Fibroblast of lung (primary cell): ENCODE data around the gene TLL1. TPM values are rescaled to one million over a fixed set of nuclear protein-coding genes. Genes with fewer than 3 reads are reported as not detected.

Source experiments
- DNase-seq, 2 donors: peaks; one replicate each; pipeline versions ENCODE4 v3.0.0 to v3.0.0-alpha.2; 2010; ENCODE audit warnings: low read depth in 2 of 2
- H2AFZ ChIP-seq: 2 replicates; pipeline ENCODE4 v1.5.1; 2012; ENCODE audit warnings: low read length, control low read depth, inconsistent platforms
- H3K27ac ChIP-seq: 2 replicates; pipeline ENCODE4 v1.5.1; 2011; ENCODE audit warnings: low read length, control low read depth; ENCODE audit not compliant: insufficient read depth
- H3K27me3 ChIP-seq: 2 replicates; pipeline ENCODE4 v1.5.1; 2011; ENCODE audit warnings: mild to moderate bottlenecking, low read length; ENCODE audit not compliant: control insufficient read depth, insufficient read depth
- H3K36me3 ChIP-seq: 2 replicates; pipeline ENCODE4 v1.5.1; 2011; ENCODE audit warnings: low read length; ENCODE audit not compliant: control insufficient read depth, insufficient read depth
- H3K4me1 ChIP-seq: 2 replicates; pipeline ENCODE4 v1.5.1; 2011; ENCODE audit warnings: low read length; ENCODE audit not compliant: control insufficient read depth, insufficient read depth; ENCODE audit errors: extremely low read depth
- H3K4me2 ChIP-seq: 2 replicates; pipeline ENCODE4 v1.5.1; 2011; ENCODE audit warnings: low read length, control low read depth; ENCODE audit not compliant: insufficient read depth; ENCODE audit errors: extremely low read depth
- H3K4me3 ChIP-seq, 4 experiments: fragments of 200-600 bp in 1 of 4; sonication (generic) in 1 of 4; replicated peaks in 1 of 4; 2 replicates each; pipeline ENCODE4 v1.5.1; 2011 to 2016; ENCODE audit warnings: low read length in 4 of 4, low read depth in 3 of 4, mild to moderate bottlenecking in 3 of 4, control low read depth in 2 of 4, inconsistent platforms in 1 of 4, mixed read lengths in 1 of 4; ENCODE audit not compliant: insufficient read depth in 1 of 4; ENCODE audit errors: control extremely low read depth in 1 of 4
- H3K79me2 ChIP-seq: 2 replicates; pipeline ENCODE4 v1.5.1; 2012; ENCODE audit warnings: mild to moderate bottlenecking, low read length, inconsistent platforms; ENCODE audit not compliant: control insufficient read depth, insufficient read depth
- H3K9ac ChIP-seq: 2 replicates; pipeline ENCODE4 v1.5.1; 2011; ENCODE audit warnings: mild to moderate bottlenecking, low read length, control low read depth; ENCODE audit not compliant: insufficient read depth
- H3K9me3 ChIP-seq: 2 replicates; pipeline ENCODE4 v1.5.1; 2012; ENCODE audit warnings: low read depth, low read length; ENCODE audit not compliant: control insufficient read depth, insufficient read depth
- H4K20me1 ChIP-seq: 2 replicates; pipeline ENCODE4 v1.5.1; 2011; ENCODE audit warnings: low read length; ENCODE audit not compliant: control insufficient read depth, insufficient read depth; ENCODE audit errors: extremely low read depth
- EZH2 ChIP-seq: IDR thresholded peaks from 2 replicates; pipeline ENCODE4 v1.5.1; 2012; ENCODE audit warnings: low read length, control low read depth, mild to moderate bottlenecking; ENCODE audit errors: missing control alignments
- polyA plus RNA-seq, 2 donors: library from polyadenylated mRNA; depleted of rRNA in 1 of 2; stranded (reverse) in 1 of 2; unstranded in 1 of 2; fragments of >200 nt; gene quantifications; 2 replicates each; pipeline ENCODE4 v1.2.1, GENCODE V29; 2011 to 2012; ENCODE audit warnings: missing spikeins in 1 of 2
- total RNA-seq: library from RNA; depleted of rRNA; stranded (reverse); fragments of >200 nt; gene quantifications from 2 replicates; pipeline ENCODE4 v1.2.1, GENCODE V29; 2014
- TF ChIP-seq, protein P1 (sequence below), 2 donors: IDR thresholded peaks in 1 of 2; conservative IDR thresholded peaks in 1 of 2; 1 replicate in 1 of 2; 2 replicates in 1 of 2; pipeline ENCODE4 v1.5.1; 2011 to 2012; ENCODE audit warnings: low read length in 2 of 2, control low read depth in 1 of 2, inconsistent platforms in 1 of 2, low read depth in 1 of 2, mild to moderate bottlenecking in 1 of 2

The TLL1 gene
- total and polyA plus RNA-seq, 2 donors (not counting 1 experiment from before 2014, with no cell fraction given): 0.33 to 2.7 TPM

DNA sequence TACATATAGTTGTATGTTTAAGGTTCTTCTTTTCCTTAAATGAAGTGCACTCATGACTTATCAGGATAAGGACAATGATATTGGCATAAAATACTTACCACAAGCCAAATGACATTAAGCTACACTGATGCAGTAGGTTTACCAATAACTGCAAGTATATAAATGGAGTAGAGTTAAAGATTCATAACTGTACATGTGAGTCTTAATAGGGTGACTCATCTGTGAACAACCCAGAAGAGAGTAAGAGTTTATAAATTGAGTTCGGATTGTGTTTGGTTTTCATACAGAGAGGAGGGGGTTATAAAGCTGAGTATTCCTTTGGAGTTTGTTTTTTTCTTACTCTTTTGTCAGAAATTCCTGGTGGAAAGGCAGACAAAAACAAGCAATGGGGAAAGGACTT, 144.8 kb downstream of the TLL1 start:
- Histone ChIP-seq H3K9ac (no peak overlapping the region), H3K4me3 (no peak overlapping the region), H3K4me2 (no peak overlapping the region), H2AFZ (no peak overlapping the region), H3K79me2 (no peaks in the 10 kb centered on the region), H3K36me3 (no peaks in the 10 kb centered on the region), H4K20me1 (no peaks in the 10 kb centered on the region), H3K4me1 (no peaks in the 10 kb centered on the region), H3K27ac (no peak overlapping the region), H3K9me3 (no peaks in the 10 kb centered on the region), H3K27me3 (no peaks in the 10 kb centered on the region)
- DNase-seq: peak in 1 of 2 donors; percentile 30
- TF ChIP-seq, protein P1, sequence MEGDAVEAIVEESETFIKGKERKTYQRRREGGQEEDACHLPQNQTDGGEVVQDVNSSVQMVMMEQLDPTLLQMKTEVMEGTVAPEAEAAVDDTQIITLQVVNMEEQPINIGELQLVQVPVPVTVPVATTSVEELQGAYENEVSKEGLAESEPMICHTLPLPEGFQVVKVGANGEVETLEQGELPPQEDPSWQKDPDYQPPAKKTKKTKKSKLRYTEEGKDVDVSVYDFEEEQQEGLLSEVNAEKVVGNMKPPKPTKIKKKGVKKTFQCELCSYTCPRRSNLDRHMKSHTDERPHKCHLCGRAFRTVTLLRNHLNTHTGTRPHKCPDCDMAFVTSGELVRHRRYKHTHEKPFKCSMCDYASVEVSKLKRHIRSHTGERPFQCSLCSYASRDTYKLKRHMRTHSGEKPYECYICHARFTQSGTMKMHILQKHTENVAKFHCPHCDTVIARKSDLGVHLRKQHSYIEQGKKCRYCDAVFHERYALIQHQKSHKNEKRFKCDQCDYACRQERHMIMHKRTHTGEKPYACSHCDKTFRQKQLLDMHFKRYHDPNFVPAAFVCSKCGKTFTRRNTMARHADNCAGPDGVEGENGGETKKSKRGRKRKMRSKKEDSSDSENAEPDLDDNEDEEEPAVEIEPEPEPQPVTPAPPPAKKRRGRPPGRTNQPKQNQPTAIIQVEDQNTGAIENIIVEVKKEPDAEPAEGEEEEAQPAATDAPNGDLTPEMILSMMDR (conservative IDR thresholded peaks at IDR 0.05 in 1 of 2, IDR thresholded peaks at IDR 0.05 in 1 of 2; ENCODE audit: low read depth in 1 of 2, low read length in 2 of 2): no peak
- no peak for TF ChIP-seq EZH2

DNA sequence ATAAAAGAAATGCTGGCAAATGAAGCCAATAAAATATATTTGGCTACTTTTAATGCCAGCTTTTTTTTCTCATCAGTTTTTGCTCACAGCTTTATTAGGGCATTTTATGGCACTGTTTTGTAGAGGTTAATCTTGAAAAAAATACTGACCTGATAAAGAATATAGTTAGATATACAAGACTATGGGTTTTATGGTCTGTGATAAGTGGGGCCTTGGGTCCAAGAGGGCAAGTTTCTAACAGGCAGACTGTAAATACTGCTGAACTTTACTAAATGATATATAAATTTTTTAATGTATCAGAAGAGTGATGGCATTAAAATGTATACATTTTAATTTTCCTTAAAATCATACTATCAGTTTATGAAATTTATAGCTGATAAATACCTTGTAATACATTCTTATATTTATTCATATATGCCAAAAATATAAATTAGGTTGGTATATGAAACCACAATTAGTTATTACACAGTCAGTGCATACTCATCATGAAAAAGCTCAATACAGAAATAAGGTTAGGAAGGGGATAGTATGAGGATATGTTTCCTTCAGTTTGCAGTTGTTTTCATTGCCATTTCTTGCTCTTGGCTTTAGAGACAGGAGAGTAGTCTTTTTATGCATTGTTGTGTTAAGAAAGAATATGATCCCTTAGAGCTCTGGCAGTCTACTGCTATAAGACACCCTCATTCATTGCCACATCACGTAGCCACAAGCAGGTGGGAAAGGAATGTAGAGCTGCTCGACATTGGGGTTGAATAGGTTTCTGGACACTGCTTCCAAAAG, 146.6 kb downstream of the TLL1 start:
- Histone ChIP-seq H3K9me3 (no peaks in the 10 kb centered on the region), H2AFZ (no peak overlapping the region), H3K27ac (no peak overlapping the region), H3K9ac (no peak overlapping the region), H3K4me1 (no peaks in the 10 kb centered on the region), H3K27me3 (no peaks in the 10 kb centered on the region), H3K36me3 (no peaks in the 10 kb centered on the region), H3K4me2 (no peak overlapping the region), H3K79me2 (no peaks in the 10 kb centered on the region), H3K4me3 (no peak overlapping the region), H4K20me1 (no peaks in the 10 kb centered on the region)
- no peak for DNase-seq
- TF ChIP-seq EZH2: no peak

DNA sequence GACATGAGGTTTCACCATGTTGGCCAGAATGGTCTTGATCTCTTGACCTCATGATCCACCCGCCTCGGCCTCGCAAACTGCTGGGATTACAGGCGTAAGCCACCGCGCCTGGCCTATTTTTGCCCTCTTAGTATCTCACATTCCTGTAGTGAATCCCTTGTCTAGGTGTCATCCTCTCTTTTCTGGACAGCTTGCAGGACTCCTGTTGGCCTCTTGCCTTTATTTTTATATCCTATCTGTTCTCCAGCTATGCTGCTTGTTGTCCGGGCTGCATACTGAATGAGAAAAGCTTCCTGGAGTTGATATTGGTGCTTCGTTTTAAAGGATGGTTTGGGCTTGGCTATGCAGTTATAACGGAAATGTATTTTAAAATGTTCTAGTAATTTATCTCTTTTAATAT, 148.6 kb downstream of the TLL1 start:
- no peaks in the 10 kb centered on the region for H3K36me3 ChIP-seq
- DNase-seq: no peak
- H3K4me3 ChIP-seq: no peak overlapping the region
- no peaks in the 10 kb centered on the region for H4K20me1 ChIP-seq
- no peak overlapping the region for H3K27ac ChIP-seq
- H3K9me3 ChIP-seq: no peaks in the 10 kb centered on the region
- H2AFZ ChIP-seq: no peak overlapping the region
- H3K4me2 ChIP-seq: no peak overlapping the region
- H3K4me1 ChIP-seq: no peaks in the 10 kb centered on the region
- TF ChIP-seq, protein P1 (conservative IDR thresholded peaks at IDR 0.05 in 1 of 2, IDR thresholded peaks at IDR 0.05 in 1 of 2; ENCODE audit: low read depth in 1 of 2, low read length in 2 of 2): no peak
- no peak for TF ChIP-seq EZH2
- H3K79me2 ChIP-seq: no peaks in the 10 kb centered on the region
- no peaks in the 10 kb centered on the region for H3K27me3 ChIP-seq
- H3K9ac ChIP-seq: no peak overlapping the region
